SU-DHL-6 (cell line): ENCODE measurements around the gene FGF1.

Experiments
- EZH2phosphoT487 ChIP-seq: fragments of 200-600 bp; sonication (generic), shearing (Covaris generic); conservative IDR thresholded peaks from 2 replicates; pipeline ENCODE4 v1.6.1; 2018; ENCODE audit warnings: mild to moderate bottlenecking, antibody characterized with exemption, low read length, moderate library complexity, mixed read lengths
- TF ChIP-seq, protein P1 (sequence below): fragments of 200-600 bp; sonication (generic); IDR thresholded peaks from one replicate; pipeline ENCODE4 v1.5.1; 2017; ENCODE audit warnings: antibody characterized with exemption, mild to moderate bottlenecking, low read length, moderate library complexity; ENCODE audit not compliant: insufficient read depth, poor library complexity, severe bottlenecking

DNA sequence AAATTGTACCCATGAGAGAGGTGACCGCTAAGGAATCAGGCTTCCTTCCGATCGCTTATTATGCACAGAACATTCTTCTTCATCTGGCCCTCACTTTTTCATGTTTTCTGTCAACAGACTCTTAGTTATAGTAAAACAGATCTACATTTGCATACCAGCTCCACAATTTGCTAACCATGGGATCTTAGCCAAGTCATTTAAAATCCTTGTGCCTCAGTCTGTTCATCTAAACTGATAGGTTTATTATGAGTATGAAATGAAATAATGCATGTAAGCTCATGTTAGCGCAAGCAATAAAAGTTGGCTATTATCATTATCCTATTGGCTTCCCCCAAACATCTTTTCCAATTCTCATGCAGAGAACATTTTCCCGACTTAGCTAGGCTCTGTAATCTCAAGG is 42.3 kb downstream of the FGF1 start:
- TF ChIP-seq, protein P1, sequence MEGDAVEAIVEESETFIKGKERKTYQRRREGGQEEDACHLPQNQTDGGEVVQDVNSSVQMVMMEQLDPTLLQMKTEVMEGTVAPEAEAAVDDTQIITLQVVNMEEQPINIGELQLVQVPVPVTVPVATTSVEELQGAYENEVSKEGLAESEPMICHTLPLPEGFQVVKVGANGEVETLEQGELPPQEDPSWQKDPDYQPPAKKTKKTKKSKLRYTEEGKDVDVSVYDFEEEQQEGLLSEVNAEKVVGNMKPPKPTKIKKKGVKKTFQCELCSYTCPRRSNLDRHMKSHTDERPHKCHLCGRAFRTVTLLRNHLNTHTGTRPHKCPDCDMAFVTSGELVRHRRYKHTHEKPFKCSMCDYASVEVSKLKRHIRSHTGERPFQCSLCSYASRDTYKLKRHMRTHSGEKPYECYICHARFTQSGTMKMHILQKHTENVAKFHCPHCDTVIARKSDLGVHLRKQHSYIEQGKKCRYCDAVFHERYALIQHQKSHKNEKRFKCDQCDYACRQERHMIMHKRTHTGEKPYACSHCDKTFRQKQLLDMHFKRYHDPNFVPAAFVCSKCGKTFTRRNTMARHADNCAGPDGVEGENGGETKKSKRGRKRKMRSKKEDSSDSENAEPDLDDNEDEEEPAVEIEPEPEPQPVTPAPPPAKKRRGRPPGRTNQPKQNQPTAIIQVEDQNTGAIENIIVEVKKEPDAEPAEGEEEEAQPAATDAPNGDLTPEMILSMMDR: no peak
- TF ChIP-seq EZH2phosphoT487: no peak
